Transverse colon (tissue), 3 donors: Measurements from ENCODE around the gene TMIGD1.

ENCODE experiments used
- CTCF ChIP-seq, 5 experiments: fragments of 200-600 bp in 3 of 5; fragments of 450-650 bp in 2 of 5; sonication (generic) in 3 of 5; IDR thresholded peaks; 1 replicate in 2 of 5; 2 replicates in 3 of 5; pipeline ENCODE4 v1.5.1; 2016 to 2017; ENCODE audit warnings: antibody characterized with exemption in 5 of 5, inconsistent platforms in 3 of 5, mild to moderate bottlenecking in 2 of 5, moderate library complexity in 1 of 5
- POLR2A ChIP-seq: fragments of 450-650 bp; IDR thresholded peaks from one replicate; pipeline ENCODE4 v1.6.1; 2016; ENCODE audit warnings: antibody characterized with exemption, mild to moderate bottlenecking, moderate library complexity

- TF ChIP-seq CTCF (IDR thresholded peaks at IDR 0.05) (no peak), POLR2A (no peak)
These were observed 19.4 kb downstream of the TMIGD1 start for GRCh38 chr17:30314474-30314873.
